Choroid plexus epithelial cell (primary cell): ENCODE measurements around the gene SCRN3.

Experiments used
- DNase-seq: peaks from one replicate; pipeline ENCODE4 v3.0.0-alpha.2; 2010; ENCODE audit warnings: low read depth
- H3K4me3 ChIP-seq: 2 replicates; pipeline ENCODE4 v1.5.1; 2011; ENCODE audit warnings: low read depth, mild to moderate bottlenecking, control low read depth, low read length, moderate library complexity
- CTCF ChIP-seq: conservative IDR thresholded peaks from 2 replicates; pipeline ENCODE4 v1.5.1; 2011; ENCODE audit warnings: low read depth, mild to moderate bottlenecking, control low read depth, inconsistent platforms, low read length, moderate library complexity

The SCRN3 gene

GRCh38 chr2:174439950-174440349 is 44.4 kb downstream of the SCRN3 start:
- no peak for DNase-seq
- H3K4me3 ChIP-seq: no peak overlapping the region
- no peak for TF ChIP-seq CTCF

- peak; percentile 84 for DNase-seq
- H3K4me3 ChIP-seq: no peak overlapping the region
- no peak for TF ChIP-seq CTCF
Measured at GRCh38 chr2:174442546-174443510, 47.3 kb downstream of the SCRN3 start.

- DNase-seq: no peak
- H3K4me3 ChIP-seq: no peak overlapping the region
- no peak for TF ChIP-seq CTCF
Measured at GRCh38 chr2:174444761-174445160, 49.2 kb downstream of the SCRN3 start.

GRCh38 chr2:174445248-174445647 is 49.7 kb downstream of the SCRN3 start:
- no peak for TF ChIP-seq CTCF
- peak; percentile 20 for DNase-seq
- H3K4me3 ChIP-seq: no peak overlapping the region

GRCh38 chr2:174446531-174446930 is 51.0 kb downstream of the SCRN3 start:
- no peak for TF ChIP-seq CTCF
- DNase-seq: no peak

GRCh38 chr2:174449033-174449432 is 53.5 kb downstream of the SCRN3 start:
- no peak for DNase-seq
- no peak overlapping the region for H3K4me3 ChIP-seq
- TF ChIP-seq CTCF: no peak

More at GRCh38 chr2:174446531-174446930, 51.0 kb downstream of the SCRN3 start:
- no peak overlapping the region for H3K4me3 ChIP-seq
